Umbilical cord (tissue), 2 donors: Measurements from ENCODE around the gene MYO1C. TPM values are rescaled to one million over a fixed set of nuclear protein-coding genes. Genes with fewer than 3 reads are reported as not detected.
"Not testable (repeated sequence)": the region's sequence is repeated elsewhere in the genome, so short reads cannot be mapped to it uniquely, and the experiment has no call there.

Source experiments
- DNase-seq: peaks from one replicate; pipeline ENCODE4 v3.0.0-alpha.2; 2015; ENCODE audit warnings: low spot score
- total RNA-seq: library from RNA; depleted of rRNA; stranded (reverse); fragments of >200 nt; gene quantifications from one replicate; pipeline ENCODE4 v1.2.3, GENCODE V29; 2014; ENCODE audit warnings: low replicate concordance; ENCODE audit not compliant: insufficient read depth

The MYO1C gene
- total RNA-seq: 90.5 TPM

- DNase-seq: peak; percentile 36
Measured at GRCh38 chr17:1492249-1493206, at the start of gene MYO1C. MYO1C (minus strand) TSS chr17:1492686; CDS start chr17:1492487, 199 bp downstream.

GRCh38 chr17:1541367-1541904 is 49.0 kb upstream of the MYO1C start:
- no peak for DNase-seq

- no peak for DNase-seq
Measured at GRCh38 chr17:1539811-1540210, 47.3 kb upstream of the MYO1C start.

- DNase-seq: no peak
Measured at GRCh38 chr17:1535737-1536136, 43.3 kb upstream of the MYO1C start.

GRCh38 chr17:1533661-1534325 is 41.3 kb upstream of the MYO1C start:
- no peak for DNase-seq

GRCh38 chr17:1532836-1533602 is 40.5 kb upstream of the MYO1C start:
- no peak for DNase-seq

GRCh38 chr17:1529863-1530262 is 37.4 kb upstream of the MYO1C start:
- DNase-seq: no peak

- DNase-seq: not testable (repeated sequence)
Measured at GRCh38 chr17:1526876-1527275, 34.4 kb upstream of the MYO1C start.

- DNase-seq: no peak
Measured at GRCh38 chr17:1522626-1523025, 30.1 kb upstream of the MYO1C start.

- DNase-seq: no peak
Measured at GRCh38 chr17:1521086-1521640, 28.7 kb upstream of the MYO1C start.

GRCh38 chr17:1519678-1520077 is 27.2 kb upstream of the MYO1C start:
- DNase-seq: no peak

- DNase-seq: no peak
Measured at GRCh38 chr17:1518410-1518809, 25.9 kb upstream of the MYO1C start.

- DNase-seq: peak; percentile 99
Measured at GRCh38 chr17:1516388-1517161, 24.1 kb upstream of the MYO1C start, which contains the start of gene INPP5K. INPP5K (minus strand) TSS chr17:1516612; CDS start chr17:1516499, 113 bp downstream.

GRCh38 chr17:1515640-1516387 is 23.3 kb upstream of the MYO1C start:
- peak; percentile 93 for DNase-seq

- DNase-seq: no peak
Measured at GRCh38 chr17:1512351-1512750, 19.9 kb upstream of the MYO1C start.

GRCh38 chr17:1511756-1512321 is 19.4 kb upstream of the MYO1C start:
- DNase-seq: peak; percentile 81

- peak; percentile 65 for DNase-seq
Measured at GRCh38 chr17:1511290-1511689, 18.8 kb upstream of the MYO1C start.

GRCh38 chr17:1509290-1509881 is 16.9 kb upstream of the MYO1C start:
- DNase-seq: no peak

GRCh38 chr17:1508709-1509108 is 16.2 kb upstream of the MYO1C start:
- not testable (repeated sequence) for DNase-seq
